RWPE2 (cell line): Measurements from ENCODE around the gene AKAP8L.
A peak's percentile ranks its signal among the peaks of the same experiment; 100 is the strongest.

Experiments
- ATAC-seq: fragments of 200-7000 bp; cut with Tn5 transposase; 3 replicates; pipeline ENCODE4 v1.9.1; 2021; ENCODE audit warnings: low read depth
- DNase-seq: peaks from one replicate; pipeline ENCODE4 v3.0.0-alpha.2; 2020; ENCODE audit warnings: low spot score
- H3K27ac ChIP-seq: fragments of 450-650 bp; 2 replicates; pipeline ENCODE4 v1.5.1; 2017; ENCODE audit warnings: mild to moderate bottlenecking; ENCODE audit not compliant: poor library complexity, severe bottlenecking
- H3K27me3 ChIP-seq: fragments of 250-450 bp; sonication (Bioruptor Pico); 2 replicates; pipeline ENCODE4 v1.5.1; 2021; ENCODE audit warnings: mild to moderate bottlenecking, moderate library complexity; ENCODE audit not compliant: insufficient read depth, poor library complexity, severe bottlenecking
- H3K36me3 ChIP-seq: fragments of 250-450 bp; sonication (Bioruptor Pico); 2 replicates; pipeline ENCODE4 v1.5.1; 2020; ENCODE audit warnings: low read depth, mild to moderate bottlenecking, moderate library complexity
- H3K4me1 ChIP-seq: fragments of 250-450 bp; sonication (Bioruptor Pico); 2 replicates; pipeline ENCODE4 v1.5.1; 2021; ENCODE audit warnings: mild to moderate bottlenecking, moderate library complexity; ENCODE audit not compliant: insufficient read depth, poor library complexity, severe bottlenecking
- H3K4me3 ChIP-seq: fragments of 250-450 bp; sonication (Bioruptor Pico); 2 replicates; pipeline ENCODE4 v1.5.1; 2021; ENCODE audit warnings: mild to moderate bottlenecking, moderate library complexity; ENCODE audit not compliant: severe bottlenecking
- H3K9me3 ChIP-seq: fragments of 250-450 bp; sonication (Bioruptor Pico); 2 replicates; pipeline ENCODE4 v1.5.1; 2021; ENCODE audit warnings: mild to moderate bottlenecking, moderate library complexity; ENCODE audit not compliant: severe bottlenecking
- TF ChIP-seq, protein P1 (sequence below): fragments of 450-650 bp; IDR thresholded peaks from one replicate; pipeline ENCODE4 v1.5.1; 2017; ENCODE audit warnings: mild to moderate bottlenecking, moderate library complexity; ENCODE audit not compliant: poor library complexity, severe bottlenecking

The AKAP8L gene

DNA sequence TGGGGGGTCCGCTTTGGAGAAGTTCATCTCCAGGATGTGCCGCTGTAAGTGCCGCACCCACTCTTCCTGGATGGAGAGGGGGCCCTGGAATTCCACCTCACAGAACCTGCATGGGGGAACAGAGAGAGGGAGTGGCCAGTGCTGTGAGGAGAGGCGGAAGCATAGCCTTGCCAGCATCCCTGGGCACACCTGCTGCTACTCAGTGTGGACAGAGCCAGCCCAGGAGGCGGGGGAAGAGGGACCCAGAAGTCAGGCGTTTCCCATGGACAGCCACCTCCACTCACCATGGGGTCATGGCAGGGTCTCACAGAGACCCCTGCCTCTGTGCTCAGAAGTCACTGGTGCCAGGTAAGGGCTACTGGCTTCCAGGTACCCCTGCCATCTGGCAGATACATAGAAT, 4.3 kb upstream of the AKAP8L start:
- H3K27me3 ChIP-seq = no peaks in the 10 kb centered on the region
- TF ChIP-seq, protein P1, sequence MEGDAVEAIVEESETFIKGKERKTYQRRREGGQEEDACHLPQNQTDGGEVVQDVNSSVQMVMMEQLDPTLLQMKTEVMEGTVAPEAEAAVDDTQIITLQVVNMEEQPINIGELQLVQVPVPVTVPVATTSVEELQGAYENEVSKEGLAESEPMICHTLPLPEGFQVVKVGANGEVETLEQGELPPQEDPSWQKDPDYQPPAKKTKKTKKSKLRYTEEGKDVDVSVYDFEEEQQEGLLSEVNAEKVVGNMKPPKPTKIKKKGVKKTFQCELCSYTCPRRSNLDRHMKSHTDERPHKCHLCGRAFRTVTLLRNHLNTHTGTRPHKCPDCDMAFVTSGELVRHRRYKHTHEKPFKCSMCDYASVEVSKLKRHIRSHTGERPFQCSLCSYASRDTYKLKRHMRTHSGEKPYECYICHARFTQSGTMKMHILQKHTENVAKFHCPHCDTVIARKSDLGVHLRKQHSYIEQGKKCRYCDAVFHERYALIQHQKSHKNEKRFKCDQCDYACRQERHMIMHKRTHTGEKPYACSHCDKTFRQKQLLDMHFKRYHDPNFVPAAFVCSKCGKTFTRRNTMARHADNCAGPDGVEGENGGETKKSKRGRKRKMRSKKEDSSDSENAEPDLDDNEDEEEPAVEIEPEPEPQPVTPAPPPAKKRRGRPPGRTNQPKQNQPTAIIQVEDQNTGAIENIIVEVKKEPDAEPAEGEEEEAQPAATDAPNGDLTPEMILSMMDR = no peak
- peaks cover 4% of the 10 kb centered on the region for H3K9me3 ChIP-seq
- peaks cover 47% of the 10 kb centered on the region for H3K36me3 ChIP-seq
- ATAC-seq (no peak), DNase-seq (no peak)
- H3K4me1 ChIP-seq = no peaks in the 10 kb centered on the region
- H3K4me3 ChIP-seq = no peak overlapping the region
- H3K27ac ChIP-seq = no peak overlapping the region

DNA sequence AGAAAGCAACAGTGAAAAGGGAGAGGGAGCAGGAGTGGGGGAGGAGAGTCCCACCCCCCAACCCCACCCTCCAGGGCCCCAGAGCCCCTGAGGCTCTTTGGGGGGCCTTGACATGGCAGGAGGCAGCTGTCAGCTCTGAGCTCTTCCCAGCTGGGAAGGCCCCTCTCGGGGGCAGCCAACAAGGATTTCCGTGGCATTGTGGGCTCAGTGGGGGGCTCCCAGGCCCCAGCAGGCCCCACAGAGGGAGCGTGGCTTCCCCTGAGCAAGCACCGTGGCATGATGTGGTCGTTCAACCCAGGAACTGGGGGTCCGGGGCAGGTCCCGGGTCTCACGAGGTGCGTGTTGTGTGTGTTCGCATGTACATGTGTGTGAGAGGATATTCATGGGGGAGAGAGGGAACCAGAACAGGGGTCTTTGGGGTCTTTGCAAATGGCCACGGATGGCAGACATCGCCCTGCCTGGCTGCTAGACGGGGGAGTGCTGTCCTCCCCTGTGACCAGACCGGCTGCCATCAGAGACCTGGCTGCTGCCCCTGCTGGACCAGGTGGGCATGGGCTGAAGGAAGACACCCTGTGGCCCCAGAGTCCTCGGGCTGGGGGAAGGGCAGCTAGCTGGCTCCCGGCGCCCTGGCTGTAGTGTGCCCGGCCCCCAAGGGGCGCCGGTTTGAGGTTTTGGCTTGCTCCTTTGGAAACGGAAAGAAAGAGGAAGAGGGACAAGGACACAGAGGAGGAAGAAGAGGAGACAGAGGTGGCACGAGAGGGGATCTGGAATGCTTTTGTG, 3.7 kb upstream of the AKAP8L start:
- H3K4me3 ChIP-seq = no peak overlapping the region
- DNase-seq (peak; percentile 47), ATAC-seq (no peak)
- H3K9me3 ChIP-seq = peaks cover 4% of the 10 kb centered on the region
- H3K27ac ChIP-seq = no peak overlapping the region
- TF ChIP-seq, protein P1 = no peak
- H3K27me3 ChIP-seq = no peaks in the 10 kb centered on the region
- H3K4me1 ChIP-seq = no peaks in the 10 kb centered on the region
- H3K36me3 ChIP-seq = peaks cover 40% of the 10 kb centered on the region

DNA sequence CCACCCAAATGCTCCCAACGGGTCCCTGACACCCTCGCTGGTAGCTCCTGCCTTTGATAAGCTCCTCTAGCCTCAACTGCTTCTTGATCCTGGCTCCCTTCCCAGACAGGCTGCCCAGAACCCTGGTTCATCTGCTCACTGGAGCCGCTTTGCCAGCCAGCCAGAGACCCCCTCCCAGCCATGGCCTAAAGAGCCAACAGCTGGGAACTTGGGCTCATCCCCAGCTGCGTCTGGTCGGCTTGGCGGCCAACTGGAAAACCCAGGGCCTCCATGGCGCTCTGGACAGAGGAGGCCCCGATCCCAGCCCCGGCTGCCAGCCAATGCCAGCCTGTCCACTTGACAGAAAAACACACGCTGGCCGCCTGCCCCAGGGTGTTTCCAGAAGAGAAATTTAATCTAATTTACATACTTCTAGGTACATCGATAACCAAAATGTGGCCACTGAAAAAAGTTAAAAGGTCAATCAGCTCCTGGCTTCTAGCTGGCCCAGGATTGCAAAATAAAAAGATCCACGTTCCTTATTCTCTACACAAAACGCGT, 3.0 kb upstream of the AKAP8L start:
- ATAC-seq (no peak), DNase-seq (no peak)
- Histone ChIP-seq H3K9me3 (peaks cover 4% of the 10 kb centered on the region), H3K27ac (no peak overlapping the region), H3K4me3 (no peak overlapping the region), H3K36me3 (peaks cover 37% of the 10 kb centered on the region), H3K27me3 (no peaks in the 10 kb centered on the region), H3K4me1 (no peaks in the 10 kb centered on the region)
- TF ChIP-seq, protein P1 = no peak

DNA sequence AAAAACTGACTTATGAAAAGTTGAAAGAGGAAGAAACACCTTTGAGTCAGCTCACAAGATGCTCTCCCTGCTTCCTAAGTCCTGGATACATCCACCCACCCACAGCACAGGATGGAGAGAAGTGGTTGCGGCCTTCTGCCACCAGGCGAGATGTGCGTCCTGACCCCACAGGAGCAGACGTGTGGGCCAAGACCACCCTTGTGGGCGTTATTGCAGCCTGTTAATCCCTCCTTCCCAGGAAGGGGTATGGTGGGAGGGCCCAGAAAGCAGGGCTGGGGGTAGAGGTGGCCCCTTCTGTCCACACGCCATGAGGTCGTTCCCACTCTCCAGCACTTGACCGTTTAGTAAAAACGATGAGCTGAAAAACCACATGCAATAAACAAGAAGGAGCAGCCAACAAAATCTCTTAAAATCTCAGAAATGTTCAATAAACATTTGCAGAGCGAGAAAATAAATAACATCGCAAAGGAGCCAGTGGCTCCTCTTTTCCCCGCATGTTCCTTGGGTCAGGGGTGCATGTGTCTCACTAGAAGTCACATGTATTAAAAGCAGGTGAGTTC, 2.4 kb upstream of the AKAP8L start:
- peaks cover 36% of the 10 kb centered on the region for H3K36me3 ChIP-seq
- H3K27me3 ChIP-seq = no peaks in the 10 kb centered on the region
- no peaks in the 10 kb centered on the region for H3K4me1 ChIP-seq
- peaks cover 4% of the 10 kb centered on the region for H3K9me3 ChIP-seq
- TF ChIP-seq, protein P1 = no peak
- no peak overlapping the region for H3K4me3 ChIP-seq
- no peak overlapping the region for H3K27ac ChIP-seq
- DNase-seq = no peak
- no peak for ATAC-seq
